ENCODE results near the gene KXD1.
"Not testable (repeated sequence)": the region's sequence is repeated elsewhere in the genome, so short reads cannot be mapped to it uniquely, and the experiment has no call there.

The KXD1 gene

GRCh38 chr19:18537431-18537830, 20.2 kb upstream of the KXD1 start:
- DNase-seq: no peak

DNA sequence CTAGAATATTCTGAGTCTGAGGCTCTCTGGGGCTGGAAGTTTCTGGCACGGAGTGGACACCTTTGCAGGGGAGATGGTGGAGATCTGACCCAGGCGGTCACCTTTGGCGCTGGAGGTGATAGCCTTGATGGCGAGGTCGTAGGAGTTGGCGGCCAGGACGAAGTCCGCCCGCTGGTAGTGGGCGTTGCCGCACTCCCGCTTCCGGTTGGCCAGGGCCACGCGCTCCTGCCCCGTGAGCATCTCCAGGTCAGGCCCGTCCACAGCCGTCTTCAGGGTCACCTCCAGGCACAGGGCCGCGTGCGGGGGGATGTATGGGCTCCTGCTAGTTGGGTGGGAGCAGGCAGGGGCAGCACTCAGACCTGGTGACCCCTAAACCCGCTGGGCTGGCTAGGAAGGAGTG, 19.6 kb upstream of the KXD1 start:
- DNase-seq: no peak

GRCh38 chr19:18539372-18539771, 18.3 kb upstream of the KXD1 start:
- DNase-seq: no peak

DNA sequence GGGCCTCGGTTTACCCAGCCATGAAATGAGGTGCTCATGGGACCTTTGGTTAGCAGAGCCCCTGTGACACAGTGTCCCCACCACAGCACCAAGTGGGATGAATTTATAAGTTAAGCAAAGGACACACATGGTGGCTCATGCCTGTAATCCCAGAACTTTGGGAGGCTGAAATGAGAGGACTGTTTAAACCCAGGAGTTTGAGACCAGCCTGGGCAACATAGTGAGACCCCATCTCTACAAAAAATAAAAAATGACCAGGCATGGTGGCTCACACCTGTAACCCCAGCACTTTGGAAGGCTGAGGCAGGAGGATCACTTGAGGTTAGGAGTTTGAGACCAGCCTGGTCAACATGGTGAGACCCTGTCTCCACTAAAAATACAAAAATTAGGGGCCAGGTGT, 17.5 kb upstream of the KXD1 start:
- not testable (repeated sequence) for DNase-seq

DNA sequence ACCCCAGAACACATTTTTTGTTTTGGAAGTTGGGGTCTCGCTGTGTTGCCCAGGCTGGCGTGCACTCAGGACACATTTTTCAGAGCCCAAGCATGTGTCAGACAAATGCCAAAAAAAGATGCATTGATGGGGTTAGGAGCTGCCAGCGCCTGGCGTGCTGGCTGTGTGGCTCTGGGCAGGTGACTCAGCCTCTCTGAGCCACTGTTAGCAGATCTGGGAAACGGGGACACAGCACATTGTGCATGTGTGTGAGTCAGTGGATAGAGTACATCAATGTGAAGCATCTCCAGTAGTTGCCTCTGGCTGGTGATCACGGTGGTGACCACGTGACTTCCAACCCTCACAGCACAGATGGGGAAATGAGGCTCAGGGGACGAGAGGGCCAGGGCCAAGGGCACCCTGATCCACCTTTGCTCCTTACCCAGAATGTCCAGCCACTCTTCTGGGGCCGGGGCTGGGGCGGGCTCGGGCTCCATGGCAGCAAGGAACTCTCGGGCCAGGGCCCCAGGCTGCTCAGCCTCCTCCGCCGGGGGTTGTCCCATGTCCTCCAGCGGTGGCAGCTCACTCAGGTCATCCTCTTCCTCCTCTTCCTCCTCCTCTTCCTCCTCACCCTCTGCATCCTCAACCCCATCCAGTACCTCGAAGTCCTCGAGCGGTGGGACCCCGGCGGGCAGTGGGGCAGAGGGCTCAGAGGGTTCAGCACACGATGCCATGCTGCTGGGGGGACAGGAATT, 16.2 kb upstream of the KXD1 start:
- DNase-seq: no peak

DNA sequence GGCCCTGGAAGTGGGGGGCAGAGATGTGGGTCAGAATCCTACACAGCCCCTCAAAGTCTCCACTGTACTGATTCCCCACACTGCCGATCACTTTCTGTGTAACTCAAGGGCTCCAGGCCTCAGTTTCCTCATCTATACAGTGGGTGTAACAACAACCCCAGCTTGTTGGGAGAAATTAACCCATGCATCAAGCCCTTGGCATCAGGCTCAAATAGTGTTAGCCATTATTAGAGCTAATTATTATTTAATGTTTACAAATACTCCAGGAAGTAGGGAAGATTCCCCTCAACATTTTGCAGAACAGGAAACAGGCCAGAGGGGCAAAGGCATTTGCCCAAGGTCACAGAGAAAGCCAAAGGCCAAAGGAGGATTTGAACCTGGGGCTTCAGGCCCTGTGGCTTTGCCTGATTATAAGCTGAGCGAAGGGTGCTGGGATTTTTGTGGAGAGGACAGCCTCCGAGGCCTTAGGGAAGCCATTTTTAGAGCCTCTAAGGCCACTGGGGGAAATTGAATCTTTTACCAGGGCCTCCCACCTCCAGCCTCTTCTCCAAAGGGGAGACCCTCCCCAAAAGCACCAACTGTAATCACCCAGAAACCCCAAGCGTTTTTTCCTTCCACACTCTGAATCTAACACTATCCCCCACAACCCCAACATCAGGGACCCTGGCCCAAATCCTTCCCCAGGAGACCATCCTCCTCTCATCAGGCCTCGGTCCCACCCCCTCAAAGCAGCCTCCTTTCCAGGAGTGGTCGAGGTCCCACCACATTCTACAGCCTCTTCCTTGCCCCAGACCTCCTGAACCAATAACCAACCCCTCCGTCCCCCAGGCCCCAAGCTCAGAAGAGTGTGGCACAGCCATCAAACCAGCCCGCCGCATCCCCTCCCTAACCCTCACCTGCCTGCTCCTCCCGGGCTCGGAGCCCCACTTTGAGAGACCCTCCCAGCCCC, 15.4 kb upstream of the KXD1 start:
- peak in 1 of 2 experiments; percentile 37 for DNase-seq

- peak; percentile 70 to 89 for DNase-seq
Observed at GRCh38 chr19:18542941-18543813, 14.5 kb upstream of the KXD1 start, which contains the start of gene FKBP8. Gene FKBP8 (minus strand): TSS chr19:18543573. CDS start chr19:18541970, 1,603 bp downstream.

GRCh38 chr19:18543814-18544475, 13.7 kb upstream of the KXD1 start:
- DNase-seq: peak; percentile 50 to 77

DNA sequence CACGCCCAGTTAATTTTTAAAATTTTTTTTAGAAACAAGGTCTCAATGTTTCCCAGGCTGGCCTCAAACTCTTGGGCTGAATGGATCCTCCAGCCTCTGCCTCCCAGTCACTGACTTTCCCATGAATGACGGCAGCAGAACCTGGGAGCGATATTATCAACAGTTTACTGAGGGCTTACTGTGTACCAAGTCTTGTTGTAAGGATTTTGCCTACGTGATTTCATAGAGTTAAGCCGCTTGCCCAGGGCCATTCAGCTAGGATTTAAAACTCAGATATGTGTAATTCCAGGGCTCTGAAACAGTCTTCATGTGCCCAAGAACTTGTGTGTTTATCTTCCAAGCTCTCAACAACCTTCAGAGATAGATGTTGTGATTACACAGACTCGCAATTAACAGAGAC, 6.0 kb upstream of the KXD1 start:
- DNase-seq: peak in 1 of 2 experiments; percentile 57

GRCh38 chr19:18558202-18558555, 509 bp downstream of the KXD1 start:
- peak in 1 of 2 experiments; percentile 4 for DNase-seq

- DNase-seq: no peak
Observed at GRCh38 chr19:18558604-18559003, 934 bp downstream of the KXD1 start.

DNA sequence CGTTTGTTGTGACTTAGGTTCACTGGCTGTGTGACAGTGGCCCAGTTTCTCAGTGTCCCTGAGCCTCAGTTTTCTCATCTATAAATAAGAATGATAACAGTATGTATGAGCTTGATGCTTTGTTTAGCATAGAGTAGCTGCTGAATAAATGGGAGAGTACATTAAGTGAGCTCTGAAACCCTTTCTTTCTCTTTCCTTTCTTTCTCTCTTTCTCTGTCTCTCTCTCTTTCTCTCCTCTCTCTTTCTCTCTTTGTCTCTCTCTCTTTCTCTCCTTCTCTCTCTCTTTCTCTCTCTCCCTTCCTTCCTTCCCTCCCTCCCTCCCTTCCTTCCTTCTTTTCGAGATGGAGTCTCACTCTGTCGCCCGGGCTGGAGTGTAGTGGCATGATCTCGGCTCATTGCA, 2.0 kb downstream of the KXD1 start:
- no peak for DNase-seq

GRCh38 chr19:18562086-18562485, 4.4 kb downstream of the KXD1 start:
- no peak for DNase-seq

DNA sequence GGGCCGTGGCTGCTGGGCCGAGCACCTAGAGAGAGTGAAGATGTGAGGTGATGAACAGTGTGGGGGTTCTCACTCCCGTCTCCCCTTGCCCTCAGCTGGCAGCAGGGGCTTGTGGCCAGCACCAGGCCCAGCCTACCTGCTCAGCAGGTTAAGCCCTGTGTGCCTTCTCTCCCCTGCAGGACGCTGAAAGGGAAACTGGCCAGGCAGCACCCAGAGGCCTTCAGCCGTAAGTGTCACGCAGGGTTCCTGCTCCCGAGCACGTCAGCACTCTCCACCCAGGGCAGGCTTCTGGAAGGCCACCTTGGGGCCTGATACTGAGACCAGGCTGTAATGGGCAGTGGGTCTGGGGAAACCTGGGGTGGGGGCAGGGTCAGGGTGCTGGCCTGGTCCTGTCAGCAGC, 9.3 kb downstream of the KXD1 start:
- no peak for DNase-seq

- DNase-seq: no peak
Observed at GRCh38 chr19:18568367-18568766, 10.7 kb downstream of the KXD1 start.

DNA sequence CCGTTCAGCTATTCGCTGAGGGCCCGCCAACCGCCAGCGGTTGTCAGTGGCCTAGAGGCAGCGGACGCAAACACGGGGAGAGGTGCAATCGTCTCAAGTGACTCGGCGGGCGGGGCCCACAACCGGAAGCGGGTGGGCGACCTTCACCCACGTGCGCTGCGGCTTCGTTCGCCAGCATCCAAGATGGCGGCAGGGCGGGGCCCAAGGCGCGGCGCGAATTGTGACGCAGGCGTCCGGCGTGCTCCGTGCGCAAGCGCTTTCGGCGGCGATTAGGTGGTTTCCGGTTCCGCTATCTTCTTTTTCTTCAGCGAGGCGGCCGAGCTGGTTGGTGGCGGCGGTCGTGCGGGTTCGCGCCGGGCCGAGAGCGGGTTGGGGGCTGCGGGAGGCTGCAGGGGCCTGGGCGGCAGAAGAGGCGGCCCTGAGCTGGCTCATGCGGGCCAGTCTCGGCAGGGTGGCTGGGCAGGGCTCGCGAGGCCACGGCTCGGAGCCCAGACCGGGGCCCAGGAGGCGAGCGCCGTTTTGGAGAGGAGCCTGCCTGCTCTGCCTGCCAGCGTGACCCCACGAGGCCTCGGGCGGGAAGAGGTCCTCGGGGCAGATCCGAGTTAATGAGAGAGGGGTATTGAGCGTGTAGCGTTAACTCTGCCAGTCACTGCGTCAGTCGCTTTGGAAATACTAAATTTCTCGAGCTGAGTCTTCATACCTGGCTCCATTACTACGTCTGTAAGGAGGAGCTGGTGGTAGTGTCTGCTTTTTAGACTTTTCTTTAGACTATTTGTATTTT, 14.1 kb downstream of the KXD1 start, which contains the start of gene UBA52:
Gene UBA52, plus strand, starts transcription at position 294 of the 781 bp plus-strand sequence. CDS start 1,444 bp downstream, outside the sequence.
- DNase-seq: peak; percentile 99

DNA sequence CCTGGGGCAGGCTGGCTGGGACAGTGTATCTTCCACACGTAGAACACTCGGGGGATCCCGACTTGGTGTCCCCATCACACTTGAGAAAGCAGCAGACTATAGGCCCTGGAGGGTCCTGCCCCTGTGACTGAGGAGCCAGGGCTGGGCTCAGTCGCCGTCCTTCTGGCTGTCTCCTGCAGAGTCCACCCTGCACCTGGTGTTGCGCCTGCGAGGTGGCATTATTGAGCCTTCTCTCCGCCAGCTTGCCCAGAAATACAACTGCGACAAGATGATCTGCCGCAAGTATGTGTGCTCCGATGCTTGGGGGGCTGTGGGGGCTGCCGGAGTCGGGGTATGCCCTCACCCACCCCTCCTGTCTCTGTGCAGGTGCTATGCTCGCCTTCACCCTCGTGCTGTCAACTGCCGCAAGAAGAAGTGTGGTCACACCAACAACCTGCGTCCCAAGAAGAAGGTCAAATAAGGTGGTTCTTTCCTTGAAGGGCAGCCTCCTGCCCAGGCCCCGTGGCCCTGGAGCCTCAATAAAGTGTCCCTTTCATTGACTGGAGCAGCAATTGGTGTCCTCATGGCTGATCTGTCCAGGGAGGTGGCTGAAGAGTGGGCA, 17.1 kb downstream of the KXD1 start:
- no peak for DNase-seq

GRCh38 chr19:18576383-18576782, 18.7 kb downstream of the KXD1 start:
- no peak for DNase-seq

DNA sequence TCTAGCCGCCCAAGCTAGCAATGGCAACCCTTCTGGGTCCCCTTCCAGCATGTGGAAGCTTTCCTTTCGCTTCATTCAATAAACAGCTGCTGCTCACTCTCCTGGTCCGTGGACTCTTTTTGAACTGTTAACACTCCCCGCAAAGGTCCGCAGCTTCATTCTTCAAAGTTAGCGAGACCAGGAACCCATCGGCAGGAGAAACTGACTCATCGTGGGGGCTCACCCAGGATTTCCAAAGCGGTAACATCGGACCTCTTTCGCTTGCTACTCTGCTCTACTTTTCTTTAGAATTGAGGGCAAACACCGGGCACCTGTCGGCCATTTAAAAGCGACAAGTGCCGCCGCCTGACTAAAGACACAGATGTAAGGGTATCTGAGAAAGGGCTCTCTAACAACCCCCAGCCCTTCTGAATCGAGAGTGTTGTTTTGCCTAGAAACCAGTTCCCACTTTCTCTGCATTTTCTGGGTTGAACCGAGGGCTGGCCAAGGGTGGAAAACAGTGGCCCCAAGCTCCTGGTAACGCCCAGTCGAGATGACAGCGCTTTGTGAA, 19.8 kb downstream of the KXD1 start:
- no peak for DNase-seq

GRCh38 chr19:18580311-18580710, 22.6 kb downstream of the KXD1 start:
- no peak for DNase-seq

GRCh38 chr19:18586306-18586705, 28.6 kb downstream of the KXD1 start:
- DNase-seq: no peak
